ENCODE results near the gene CREB5.

DNA sequence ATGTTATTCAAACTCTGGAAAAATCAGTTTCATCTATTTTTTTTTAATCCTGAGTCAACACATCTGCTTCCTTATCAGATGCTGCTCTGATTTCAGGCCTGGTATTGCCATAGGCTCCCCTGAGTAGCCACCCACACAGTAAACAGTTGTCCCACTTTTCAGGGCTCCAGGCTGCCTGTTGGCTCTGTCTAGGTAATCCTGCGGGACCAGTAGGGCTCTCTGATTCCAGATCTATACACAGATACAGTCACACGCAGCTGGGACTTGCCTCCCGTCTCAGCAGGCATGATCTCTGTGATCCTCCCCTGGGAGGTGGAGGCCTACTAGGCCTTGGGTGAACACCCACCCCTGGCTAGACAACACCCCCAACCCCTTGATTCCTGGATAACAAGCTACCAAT lies 206.1 kb downstream of the CREB5 start:
- TF ChIP-seq EP300 (IDR thresholded peaks at IDR 0.05) (no peak), POLR2AphosphoS5 (IDR thresholded peaks at IDR 0.05) (no peak), POLR2A (IDR thresholded peaks at IDR 0.05; ENCODE audit: low read depth) (no peak)
- TF ChIP-seq, protein P1, sequence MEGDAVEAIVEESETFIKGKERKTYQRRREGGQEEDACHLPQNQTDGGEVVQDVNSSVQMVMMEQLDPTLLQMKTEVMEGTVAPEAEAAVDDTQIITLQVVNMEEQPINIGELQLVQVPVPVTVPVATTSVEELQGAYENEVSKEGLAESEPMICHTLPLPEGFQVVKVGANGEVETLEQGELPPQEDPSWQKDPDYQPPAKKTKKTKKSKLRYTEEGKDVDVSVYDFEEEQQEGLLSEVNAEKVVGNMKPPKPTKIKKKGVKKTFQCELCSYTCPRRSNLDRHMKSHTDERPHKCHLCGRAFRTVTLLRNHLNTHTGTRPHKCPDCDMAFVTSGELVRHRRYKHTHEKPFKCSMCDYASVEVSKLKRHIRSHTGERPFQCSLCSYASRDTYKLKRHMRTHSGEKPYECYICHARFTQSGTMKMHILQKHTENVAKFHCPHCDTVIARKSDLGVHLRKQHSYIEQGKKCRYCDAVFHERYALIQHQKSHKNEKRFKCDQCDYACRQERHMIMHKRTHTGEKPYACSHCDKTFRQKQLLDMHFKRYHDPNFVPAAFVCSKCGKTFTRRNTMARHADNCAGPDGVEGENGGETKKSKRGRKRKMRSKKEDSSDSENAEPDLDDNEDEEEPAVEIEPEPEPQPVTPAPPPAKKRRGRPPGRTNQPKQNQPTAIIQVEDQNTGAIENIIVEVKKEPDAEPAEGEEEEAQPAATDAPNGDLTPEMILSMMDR (IDR thresholded peaks at IDR 0.05): no peak

Data from esophagus muscularis mucosa (tissue), 4 donors.